Activated CD8-positive, alpha-beta memory T cell treated with anti-CD3 and anti-CD28 coated beads for 48 hours (primary cell): ENCODE measurements around the gene ORMDL3.
"Not testable (repeated sequence)": the region's sequence is repeated elsewhere in the genome, so short reads cannot be mapped to it uniquely, and the experiment has no call there.

Experiments used
- DNase-seq, 3 experiments: peaks; one replicate each; pipeline ENCODE4 v3.0.0-alpha.2; 2020; ENCODE audit warnings: low read depth in 2 of 3, low spot score in 2 of 3

The ORMDL3 gene

GRCh38 chr17:39950871-39951348 lies 23.5 kb upstream of the ORMDL3 start:
- no peak for DNase-seq

DNA sequence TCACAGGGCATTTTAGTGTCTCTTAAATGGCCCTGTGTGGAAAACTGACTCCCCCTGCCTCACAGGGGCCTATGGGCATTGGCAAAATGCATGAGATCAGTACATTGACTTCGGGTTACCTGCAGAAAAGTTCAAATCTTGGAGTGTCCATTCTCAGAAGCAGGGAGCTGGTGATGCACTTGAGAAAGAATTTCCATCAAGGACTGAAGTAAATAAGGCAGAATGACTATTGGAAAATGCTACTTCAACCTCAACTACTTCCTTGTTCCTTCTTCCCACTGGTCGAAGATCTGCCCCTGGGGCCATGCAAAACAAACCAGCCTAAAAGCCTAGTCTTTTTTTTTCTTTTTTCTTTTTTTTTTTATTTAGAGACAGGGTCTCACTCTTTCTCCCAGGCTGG lies 21.6 kb upstream of the ORMDL3 start:
- DNase-seq, result no peak

GRCh38 chr17:39948489-39948828 lies 21.1 kb upstream of the ORMDL3 start:
- DNase-seq, result not testable (repeated sequence)

DNA sequence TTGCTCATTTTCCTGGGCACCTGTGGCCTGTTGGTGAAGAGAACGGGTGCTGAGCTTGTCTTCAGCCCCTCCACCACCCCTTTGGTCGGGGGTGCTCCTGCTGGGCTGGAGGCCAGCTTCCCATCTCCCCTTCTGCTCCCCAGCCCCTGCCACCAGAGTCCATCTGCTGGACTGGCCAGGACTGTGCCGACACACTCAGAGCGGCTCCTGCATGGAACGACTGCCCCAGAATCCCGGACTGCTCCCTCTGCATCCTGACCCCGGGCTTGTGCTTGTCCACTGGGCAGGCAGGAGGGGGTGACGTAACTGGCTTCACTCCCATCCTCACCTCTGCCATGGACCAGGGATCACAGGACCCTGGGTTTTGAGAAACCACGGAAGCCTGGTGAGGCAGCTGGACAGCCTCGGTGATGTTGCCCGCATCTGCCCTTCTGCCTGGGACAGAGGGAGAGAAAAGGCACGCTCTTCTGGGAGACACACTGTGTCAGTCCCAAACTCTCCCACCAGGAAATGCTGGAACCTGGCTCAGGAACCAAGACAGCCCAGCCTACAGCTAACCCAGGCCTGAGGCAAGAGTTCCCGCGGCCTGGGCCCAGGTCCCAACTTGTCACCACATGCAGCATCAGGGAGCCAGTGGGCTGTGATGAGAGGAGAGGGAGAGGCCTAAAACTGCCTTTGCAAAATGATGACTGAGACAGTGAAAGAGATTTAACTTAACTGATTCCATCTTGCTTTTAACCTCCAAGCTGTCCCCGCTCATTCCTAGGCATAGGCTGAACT lies 19.3 kb upstream of the ORMDL3 start:
- DNase-seq, result no peak

GRCh38 chr17:39944393-39944711 lies 17.0 kb upstream of the ORMDL3 start:
- no peak for DNase-seq

DNA sequence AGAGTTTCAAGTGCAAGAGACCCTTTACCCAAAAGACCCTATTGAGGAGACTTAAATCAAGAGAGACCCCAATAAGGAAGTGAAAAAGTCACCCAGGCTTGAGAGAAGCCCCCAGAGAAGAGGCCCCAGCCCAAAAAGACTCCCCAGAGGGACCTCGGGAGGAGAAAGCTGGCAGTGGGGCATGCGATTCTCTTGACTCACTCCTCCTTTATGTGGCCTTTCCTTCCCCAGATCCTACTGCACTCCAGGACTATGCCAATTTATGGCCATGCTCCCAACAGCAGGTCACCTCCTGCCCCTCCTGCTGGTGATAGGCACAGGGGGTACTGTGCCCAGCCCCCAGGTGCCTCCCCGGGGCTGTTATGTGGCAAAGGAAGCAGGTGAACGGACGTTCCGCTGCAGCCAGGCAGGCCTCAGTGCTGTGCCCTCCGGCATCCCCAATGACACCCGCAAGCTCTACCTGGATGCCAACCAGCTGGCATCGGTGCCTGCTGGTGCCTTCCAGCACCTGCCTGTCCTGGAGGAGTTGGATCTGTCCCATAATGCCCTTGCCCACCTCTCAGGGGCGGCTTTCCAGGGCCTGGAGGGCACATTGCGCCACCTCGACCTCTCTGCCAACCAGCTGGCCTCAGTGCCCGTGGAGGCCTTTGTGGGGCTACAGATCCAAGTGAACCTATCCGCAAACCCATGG lies 16.4 kb upstream of the ORMDL3 start:
- DNase-seq, result no peak

DNA sequence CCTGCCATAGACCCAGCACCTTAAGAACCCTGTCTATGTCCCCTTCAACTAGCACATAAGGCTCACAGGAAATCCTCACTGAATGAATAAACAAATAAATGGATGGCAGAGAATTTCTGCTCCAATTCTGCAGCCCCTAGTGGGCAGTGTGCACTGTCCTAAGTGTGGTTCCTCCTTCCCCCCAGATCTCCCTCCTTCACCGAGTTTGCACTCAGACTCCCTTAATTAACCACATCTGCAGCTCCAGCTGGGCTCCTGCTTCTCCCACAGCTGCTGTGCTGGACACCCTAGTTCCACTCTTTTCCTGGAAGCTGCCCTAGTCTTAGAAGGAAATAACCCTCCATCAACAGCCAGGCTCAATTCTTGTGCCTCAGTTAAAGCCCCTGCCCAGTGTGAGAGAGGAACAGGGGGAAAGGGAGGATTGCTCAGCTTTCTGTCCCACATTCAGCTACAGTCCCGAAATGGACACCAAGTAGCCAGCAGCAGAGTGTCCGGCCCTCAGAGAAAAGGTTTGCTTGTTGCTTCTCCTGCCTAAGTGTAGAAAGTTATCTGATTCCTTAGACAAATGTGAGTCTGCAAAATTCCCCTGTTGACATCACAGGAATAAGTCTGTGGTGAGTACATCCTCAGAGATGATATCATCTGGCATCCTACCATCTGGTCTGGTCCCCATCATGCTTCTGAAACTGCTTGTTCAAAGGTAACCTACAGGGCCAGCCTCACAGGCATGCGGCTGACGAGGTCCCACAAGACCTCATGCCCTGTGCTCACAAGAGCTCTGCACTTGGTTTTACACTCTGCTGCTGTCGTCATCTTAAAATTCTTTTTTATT lies 12.4 kb upstream of the ORMDL3 start:
- DNase-seq, result no peak

DNA sequence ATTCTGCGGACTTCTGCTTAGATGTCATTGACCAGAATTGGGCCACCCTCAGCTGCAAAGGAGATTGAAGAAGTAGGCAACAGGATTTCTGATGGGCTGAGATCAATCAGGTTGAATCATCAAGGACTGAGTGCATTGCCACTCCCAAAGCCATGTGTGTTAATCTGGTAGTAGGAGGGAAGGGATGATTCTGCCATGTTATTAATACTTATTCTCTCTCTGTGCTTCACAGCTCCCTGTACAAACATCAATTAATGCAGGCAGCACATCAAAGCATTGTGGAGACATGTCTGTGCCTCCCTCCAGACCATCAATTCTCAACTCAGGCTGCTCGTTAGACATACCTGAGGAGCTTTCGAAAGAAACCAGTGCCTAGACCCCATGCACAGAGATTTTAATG lies 11.7 kb upstream of the ORMDL3 start:
- no peak for DNase-seq

- no peak for DNase-seq
These were observed 10.9 kb upstream of the ORMDL3 start for GRCh38 chr17:39938140-39938869.

DNA sequence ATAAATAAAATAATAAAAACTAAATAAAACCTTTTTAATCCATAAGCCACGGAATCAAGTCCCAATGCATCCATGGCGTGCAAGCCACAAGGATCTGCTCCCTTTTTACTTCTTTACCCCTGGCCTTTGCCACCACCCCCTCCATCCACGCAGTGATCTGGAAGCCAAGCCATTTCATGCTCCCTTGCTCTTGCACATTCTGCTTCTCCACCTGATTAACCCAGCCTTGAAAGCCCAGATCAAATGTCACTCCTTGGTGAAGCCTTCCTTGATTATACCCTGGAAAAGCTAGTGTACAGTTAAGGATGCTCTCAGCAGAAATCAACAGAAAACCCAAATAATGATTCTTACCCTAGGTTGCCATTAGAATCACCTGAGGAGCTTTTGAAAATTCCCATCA lies 10.0 kb upstream of the ORMDL3 start:
- no peak for DNase-seq

GRCh38 chr17:39935909-39936308 lies 8.5 kb upstream of the ORMDL3 start:
- DNase-seq, result no peak

GRCh38 chr17:39934324-39934723 lies 6.9 kb upstream of the ORMDL3 start:
- no peak for DNase-seq

GRCh38 chr17:39933912-39934311 lies 6.5 kb upstream of the ORMDL3 start:
- no peak for DNase-seq

DNA sequence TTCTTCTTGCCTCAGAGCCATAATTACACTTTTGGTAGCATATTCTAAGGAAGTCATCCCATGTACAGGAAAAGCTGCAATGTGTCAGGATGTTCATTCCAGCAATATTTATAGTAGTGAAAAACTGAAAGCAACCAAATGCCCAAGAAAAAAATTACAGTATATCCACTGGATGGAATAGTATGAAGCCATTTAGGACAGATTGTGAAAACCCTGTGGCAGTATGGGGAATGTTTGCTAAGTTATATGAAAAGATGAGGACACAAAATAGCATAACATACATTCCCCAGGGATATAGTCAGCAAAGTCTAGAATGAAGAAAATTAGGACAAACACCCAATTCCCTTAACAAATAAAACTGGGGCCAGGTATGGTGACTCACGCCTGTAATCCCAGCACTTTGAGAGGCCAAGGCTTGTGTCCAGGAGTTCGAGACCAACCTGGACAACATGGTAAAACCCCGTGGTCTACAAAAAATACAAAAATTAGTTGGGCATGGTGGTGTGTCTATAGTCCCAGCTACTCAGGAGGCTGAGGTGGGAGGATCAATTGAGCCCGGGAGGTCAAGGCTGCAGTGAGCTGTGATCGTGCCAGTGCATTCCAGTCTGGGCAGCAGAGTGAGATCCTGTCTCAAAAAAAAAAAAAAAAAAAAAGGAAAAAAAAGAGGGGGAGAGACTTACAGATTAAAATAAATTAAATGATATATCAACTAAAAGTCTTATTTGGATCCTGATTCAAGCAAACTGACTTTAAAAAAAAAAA lies 2.4 kb upstream of the ORMDL3 start:
- no peak for DNase-seq

DNA sequence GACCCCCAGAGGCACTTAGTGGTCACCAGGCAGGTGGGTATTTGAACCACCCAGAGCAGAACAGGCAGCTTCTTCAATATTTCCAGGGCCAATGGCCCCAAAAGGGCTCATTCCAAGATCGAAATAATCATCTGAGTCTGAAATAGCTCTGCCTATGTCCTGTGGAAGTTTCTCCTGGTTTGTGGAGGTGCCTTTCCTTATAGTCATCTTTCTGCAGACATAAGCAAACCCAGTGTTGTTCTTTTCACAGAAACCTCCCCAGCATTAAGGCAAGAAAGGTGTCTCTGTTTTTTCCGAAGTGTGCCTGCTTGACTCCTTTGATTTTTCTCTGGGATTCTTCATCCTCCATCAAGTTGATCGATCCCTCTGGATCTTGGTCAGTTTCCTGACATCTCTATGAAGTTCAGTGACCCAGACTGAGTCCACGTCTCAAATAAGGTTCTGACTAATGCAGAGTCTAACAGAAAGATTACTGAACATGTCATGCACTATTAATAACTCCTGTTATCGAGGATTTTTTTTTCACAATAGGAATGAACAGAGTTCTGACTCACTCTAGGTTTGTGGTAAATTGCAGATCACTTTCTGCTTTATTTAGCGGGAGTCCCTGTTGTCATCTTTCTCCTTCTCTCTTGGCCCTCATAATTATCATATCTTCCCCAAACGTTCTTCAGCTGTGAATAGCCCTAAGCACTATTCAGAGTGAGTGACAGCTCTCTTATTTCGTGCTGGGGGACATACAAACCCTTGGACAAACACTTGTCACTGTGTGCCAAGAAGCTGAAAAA lies 1.7 kb upstream of the ORMDL3 start:
- DNase-seq, result no peak

DNA sequence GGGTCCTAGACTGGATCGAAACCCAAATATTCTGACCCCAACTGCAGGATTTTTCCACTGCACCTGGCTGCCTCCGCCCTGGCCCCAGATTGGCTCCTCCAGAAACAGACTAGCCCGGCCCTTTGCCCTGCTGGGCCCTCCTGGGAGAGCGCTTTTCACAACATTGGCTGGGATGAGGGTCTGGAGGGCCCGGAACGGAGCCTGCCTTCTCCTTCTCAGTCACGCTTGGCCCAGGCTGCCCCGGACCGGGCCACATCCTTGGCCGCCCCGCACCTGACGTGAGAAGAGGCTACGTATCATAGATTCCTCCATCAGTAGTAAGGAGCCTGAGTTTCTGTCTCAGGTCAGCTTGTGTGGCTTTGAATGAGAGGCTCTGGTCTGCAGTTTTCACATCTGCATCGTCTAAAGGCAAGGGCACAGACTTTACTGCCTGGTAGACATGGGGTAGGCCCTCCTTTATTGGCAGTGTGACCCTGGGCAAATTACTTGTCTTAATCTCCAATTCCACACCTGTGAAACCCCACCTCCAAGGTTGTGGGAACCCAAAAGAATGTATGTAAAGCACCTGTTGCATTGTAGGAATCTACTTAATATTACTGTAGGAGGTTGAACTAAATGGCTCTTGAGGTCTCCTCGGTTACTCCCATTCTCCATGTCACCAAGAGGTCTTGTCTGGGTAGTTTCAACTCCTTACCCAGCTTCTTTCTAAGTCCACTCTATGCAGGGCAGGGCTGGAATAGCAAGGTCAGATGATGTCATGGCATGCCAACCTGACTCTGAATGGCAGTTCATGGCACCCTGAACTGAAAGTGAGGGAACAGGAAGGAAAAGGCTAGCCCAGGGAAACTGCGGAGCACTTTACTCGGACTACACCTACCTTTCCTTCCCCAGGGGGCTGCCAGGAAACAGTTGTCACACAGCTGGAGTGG lies 792 bp upstream of the ORMDL3 start:
- DNase-seq, result no peak

DNA sequence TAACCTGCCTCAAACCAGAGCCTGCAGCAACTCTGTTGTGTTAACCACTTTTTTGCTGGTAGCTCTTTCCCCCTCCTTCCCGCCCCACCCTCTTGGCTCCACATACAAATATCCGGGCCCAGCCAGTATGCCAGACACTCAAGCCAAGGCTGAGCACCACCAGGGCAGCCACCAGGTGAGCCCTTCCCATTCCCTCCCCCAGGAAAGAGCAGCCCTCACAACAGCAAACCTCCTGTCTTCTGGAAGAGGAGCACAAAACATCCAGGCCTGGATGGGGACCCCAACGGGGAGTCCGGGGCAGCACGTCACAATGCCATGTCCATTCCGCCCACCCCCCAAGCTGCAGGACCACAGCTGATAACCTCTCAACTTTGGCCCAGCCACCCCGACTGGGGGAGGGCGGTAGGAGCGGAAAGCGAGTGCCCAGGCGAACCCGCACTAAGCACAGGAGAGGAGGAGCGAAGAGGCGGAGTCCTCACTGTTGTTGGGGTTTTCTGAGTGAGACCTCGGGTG lies 757 bp downstream of the ORMDL3 start:
- DNase-seq, result peak in 1 of 3 experiments; percentile 30

GRCh38 chr17:39926135-39926587 lies 1.2 kb downstream of the ORMDL3 start:
- DNase-seq, result no peak
